ENCODE data around the gene KCTD21. TPM values are rescaled to one million over a fixed set of nuclear protein-coding genes. Genes with fewer than 3 reads are reported as not detected.

Gene KCTD21
- total RNA-seq, 1 donor from 2014 or later, result 10.0 TPM

Other genes starting within 250 kb of the KCTD21 start
- gene INTS4, start 194.0 kb downstream of the KCTD21 start, total RNA-seq, result 62.7 and 66.8 TPM in 2 replicates
- 0.23 and 0.34 TPM in 2 replicates for gene KCTD14, start 165.3 kb downstream of the KCTD21 start, total RNA-seq
- gene THRSP, start 124.8 kb downstream of the KCTD21 start, total RNA-seq, result not detected in 2 replicates
- 208 and 215 TPM in 2 replicates for gene NDUFC2, start 108.8 kb downstream of the KCTD21 start, total RNA-seq
- 58.6 and 70.1 TPM in 2 replicates for gene ALG8, start 49.0 kb downstream of the KCTD21 start, total RNA-seq
- 12.9 and 14.6 TPM in 2 replicates for gene USP35, start 293 bp upstream of the KCTD21 start, total RNA-seq
- 32.8 and 33.2 TPM in 2 replicates for gene GAB2, start 229.2 kb upstream of the KCTD21 start, total RNA-seq